ENCODE measurements around the gene PSMD4. TPM values are rescaled to one million over a fixed set of nuclear protein-coding genes. Genes with fewer than 3 reads are reported as not detected.
A peak's percentile ranks its signal among the peaks of the same experiment; 100 is the strongest.

Gene PSMD4
- total RNA-seq, 3 donors from 2014 or later = 90.2 to 150 (median 95.1) TPM

GRCh38 chr1:151277249-151277648, 22.7 kb downstream of the PSMD4 start:
- intact Hi-C loops (cut with DNase I, micrococcal nuclease) = no loop called here
- TF ChIP-seq CTCF (IDR thresholded peaks at IDR 0.05) = no peak
- ATAC-seq = no peak
- Histone ChIP-seq H3K4me3 (no peak overlapping the region), H3K4me1 (ENCODE audit: low read depth) (peaks cover 5% of the 10 kb centered on the region), H3K36me3 (ENCODE audit: low read depth) (peaks cover 4% of the 10 kb centered on the region), H3K9me3 (no peaks in the 10 kb centered on the region)
- DNase-seq = no peak

GRCh38 chr1:151281225-151281968, 26.9 kb downstream of the PSMD4 start:
- intact Hi-C loops (cut with DNase I, micrococcal nuclease) = no loop called here
- Histone ChIP-seq H3K4me1 (ENCODE audit: low read depth) (peaks cover 5% of the 10 kb centered on the region), H3K36me3 (ENCODE audit: low read depth) (peaks cover 4% of the 10 kb centered on the region), H3K9me3 (no peaks in the 10 kb centered on the region), H3K4me3 (peak overlapping the region; percentile 56)
- TF ChIP-seq CTCF (IDR thresholded peaks at IDR 0.05) = no peak
- ATAC-seq (peak; percentile 81), DNase-seq (peak; percentile 95 to 98 (median 97))

- no peak for TF ChIP-seq CTCF (IDR thresholded peaks at IDR 0.05)
- ATAC-seq = peak; percentile 84
- intact Hi-C loops (cut with DNase I, micrococcal nuclease) = no loop called here
- H3K36me3 ChIP-seq (ENCODE audit: low read depth) = peaks cover 7% of the 10 kb centered on the region
- peak within 1 kb of the TSS; percentile 56 for H3K4me3 ChIP-seq
- peaks cover 5% of the 10 kb centered on the region for H3K4me1 ChIP-seq (ENCODE audit: low read depth)
- DNase-seq = peak; percentile 99 to 100 (median 99)
- H3K9me3 ChIP-seq = no peaks in the 10 kb centered on the region
These were observed 27.7 kb downstream of the PSMD4 start, which contains the start of gene ZNF687 for GRCh38 chr1:151281969-151282882. Gene ZNF687, plus strand, starts transcription at chr1:151282299. Its CDS starts 3,993 bp downstream, at chr1:151286292.

- DNase-seq (peak; percentile 48 to 73 (median 60)), ATAC-seq (peak; percentile 2)
- intact Hi-C loops (cut with DNase I, micrococcal nuclease) = no loop called here
- Histone ChIP-seq H3K4me3 (peak overlapping the region; percentile 56), H3K9me3 (no peaks in the 10 kb centered on the region), H3K4me1 (ENCODE audit: low read depth) (peaks cover 5% of the 10 kb centered on the region), H3K36me3 (ENCODE audit: low read depth) (peaks cover 7% of the 10 kb centered on the region)
- no peak for TF ChIP-seq CTCF (IDR thresholded peaks at IDR 0.05)
These were observed 28.6 kb downstream of the PSMD4 start for GRCh38 chr1:151282883-151283725.

GRCh38 chr1:151284013-151284577, 29.6 kb downstream of the PSMD4 start:
- Histone ChIP-seq H3K4me1 (ENCODE audit: low read depth) (peaks cover 5% of the 10 kb centered on the region), H3K4me3 (no peak overlapping the region), H3K36me3 (ENCODE audit: low read depth) (peaks cover 7% of the 10 kb centered on the region), H3K9me3 (no peaks in the 10 kb centered on the region)
- no peak for DNase-seq
- intact Hi-C loops (cut with DNase I, micrococcal nuclease) = no loop called here
- no peak for ATAC-seq
- TF ChIP-seq CTCF (IDR thresholded peaks at IDR 0.05) = no peak
